NB4 (cell line): Measurements from ENCODE around the gene PRKD1.

Experiments used
- DNase-seq: peaks from one replicate; pipeline ENCODE4 v3.0.0; 2010; ENCODE audit warnings: low read depth
- H3K4me3 ChIP-seq: one replicate; pipeline ENCODE4 v1.5.1; 2011; ENCODE audit warnings: mild to moderate bottlenecking, low read depth, low read length, moderate library complexity
- CTCF ChIP-seq: IDR thresholded peaks from one replicate; pipeline ENCODE4 v1.5.1; 2012; ENCODE audit warnings: low read depth, low read length
- MAX ChIP-seq: IDR thresholded peaks from 2 replicates; pipeline ENCODE4 v1.6.1; 2011; ENCODE audit warnings: low read depth, low read length
- MYC ChIP-seq: IDR thresholded peaks from 2 replicates; pipeline ENCODE4 v1.6.1; 2011; ENCODE audit warnings: low read depth, low read length
- POLR2A ChIP-seq: IDR thresholded peaks from 2 replicates; pipeline ENCODE4 v1.6.1; 2011; ENCODE audit warnings: mild to moderate bottlenecking; ENCODE audit not compliant: insufficient read length; ENCODE audit errors: extremely low read depth

PRKD1 gene

GRCh38 chr14:29838752-29839151, 88.9 kb downstream of the PRKD1 start:
- no peak overlapping the region for H3K4me3 ChIP-seq
- no peak for DNase-seq
- no peak for TF ChIP-seq CTCF
- TF ChIP-seq MYC, result no peak
- TF ChIP-seq POLR2A, result no peak
- TF ChIP-seq MAX, result no peak

- no peak overlapping the region for H3K4me3 ChIP-seq
- no peak for DNase-seq
- TF ChIP-seq MYC (no peak), MAX (no peak), POLR2A (no peak), CTCF (no peak)
These were observed 91.3 kb downstream of the PRKD1 start for GRCh38 chr14:29836395-29836794.

GRCh38 chr14:29832042-29832441, 95.6 kb downstream of the PRKD1 start:
- H3K4me3 ChIP-seq, result no peak overlapping the region
- TF ChIP-seq MAX, result no peak
- TF ChIP-seq MYC, result no peak
- TF ChIP-seq POLR2A, result no peak
- no peak for TF ChIP-seq CTCF
- no peak for DNase-seq

- DNase-seq, result no peak
- TF ChIP-seq MAX (no peak), MYC (no peak), CTCF (no peak), POLR2A (no peak)
- no peak overlapping the region for H3K4me3 ChIP-seq
These were observed 97.8 kb downstream of the PRKD1 start for GRCh38 chr14:29829851-29830250.

GRCh38 chr14:29823816-29824215, 103.8 kb downstream of the PRKD1 start:
- no peak overlapping the region for H3K4me3 ChIP-seq
- no peak for DNase-seq
- TF ChIP-seq MYC (no peak), CTCF (no peak), MAX (no peak), POLR2A (no peak)

- DNase-seq, result no peak
- H3K4me3 ChIP-seq, result no peak overlapping the region
- TF ChIP-seq MAX (no peak), CTCF (no peak), POLR2A (no peak)
These were observed 105.3 kb downstream of the PRKD1 start for GRCh38 chr14:29822430-29822709.
